Measurements from ENCODE around the gene PITPNC1. TPM values are rescaled to one million over a fixed set of nuclear protein-coding genes. Genes with fewer than 3 reads are reported as not detected.
"Not testable (repeated sequence)": the region's sequence is repeated elsewhere in the genome, so short reads cannot be mapped to it uniquely, and the experiment has no call there.

The PITPNC1 gene
- total and polyA plus RNA-seq, 7 donors: 3.0 to 15.7 (median 5.6) TPM

- DNase-seq: no peak
- Histone ChIP-seq H3K4me1 (peaks cover 0 to 14% (median 12%) of the 10 kb centered on the region in 4 donors), H3K4me3 (no peak overlapping the region), H3K27me3 (no peaks in the 10 kb centered on the region), H3K36me3 (no peaks in the 10 kb centered on the region), H3K9me3 (no peaks in the 10 kb centered on the region), H3K27ac (no peak overlapping the region)
- TF ChIP-seq POLR2A (IDR thresholded peaks at IDR 0.05) (no peak), CTCF (IDR thresholded peaks at IDR 0.05) (no peak), POLR2AphosphoS5 (IDR thresholded peaks at IDR 0.05) (no peak), EP300 (IDR thresholded peaks at IDR 0.05) (no peak)
- 85 to 90% methylated on average over 16 of the region's 16 CpGs for WGBS, 2 donors
- intact Hi-C loops (cut with DNase I): no loop called here
Measured at GRCh38 chr17:67401598-67402504, 24.8 kb downstream of the PITPNC1 start.

- TF ChIP-seq POLR2A (IDR thresholded peaks at IDR 0.05) (no peak), POLR2AphosphoS5 (IDR thresholded peaks at IDR 0.05) (no peak), EP300 (IDR thresholded peaks at IDR 0.05) (no peak), CTCF (IDR thresholded peaks at IDR 0.05) (no peak)
- DNase-seq: no peak
- Histone ChIP-seq H3K36me3 (no peaks in the 10 kb centered on the region), H3K9me3 (no peaks in the 10 kb centered on the region), H3K4me3 (no peak overlapping the region), H3K27ac (no peak overlapping the region), H3K27me3 (no peaks in the 10 kb centered on the region), H3K4me1 (peaks cover 0 to 14% (median 12%) of the 10 kb centered on the region in 4 donors)
- WGBS, 2 donors: 82 to 93% methylated on average over 2 of the region's 2 CpGs
- intact Hi-C loops (cut with DNase I): no loop called here
Measured at GRCh38 chr17:67403065-67403464, 26.0 kb downstream of the PITPNC1 start.

- Histone ChIP-seq H3K27ac (no peak overlapping the region), H3K36me3 (no peaks in the 10 kb centered on the region), H3K9me3 (no peaks in the 10 kb centered on the region), H3K27me3 (no peaks in the 10 kb centered on the region), H3K4me1 (peaks cover 0 to 14% (median 12%) of the 10 kb centered on the region in 4 donors), H3K4me3 (no peak overlapping the region)
- 84 to 96% methylated on average over 6 of the region's 6 CpGs for WGBS, 2 donors
- no peak for DNase-seq
- no peak for TF ChIP-seq POLR2AphosphoS5 (IDR thresholded peaks at IDR 0.05)
- intact Hi-C loops (cut with DNase I): no loop called here
Measured at GRCh38 chr17:67403483-67403882, 26.4 kb downstream of the PITPNC1 start.

DNA sequence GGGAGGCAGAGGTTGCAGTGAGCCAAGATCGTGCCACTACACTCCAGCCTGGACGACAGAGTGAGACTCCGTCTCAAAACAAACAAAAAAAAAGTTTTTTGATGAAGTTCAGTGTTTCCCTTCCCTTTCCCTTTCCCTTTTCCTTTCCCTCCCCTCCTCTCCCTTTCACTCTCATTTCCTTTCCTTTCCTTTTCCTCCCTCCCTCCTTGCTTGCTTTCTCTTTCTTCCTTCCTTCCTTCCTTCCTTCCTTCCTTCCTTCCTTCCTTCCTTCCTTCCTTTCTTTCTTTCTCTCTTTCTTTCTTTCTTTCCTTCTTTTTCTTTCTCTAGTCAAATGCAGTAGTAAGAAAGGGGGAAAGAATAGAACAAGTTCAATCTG, 31.4 kb downstream of the PITPNC1 start:
- WGBS, 2 donors: 71 to 83% methylated on average over 3 of the region's 3 CpGs
- intact Hi-C loops (cut with DNase I); H3K36me3 ChIP-seq: not testable (repeated sequence)

GRCh38 chr17:67411397-67411796, 34.3 kb downstream of the PITPNC1 start:
- Histone ChIP-seq H3K27me3 (no peaks in the 10 kb centered on the region), H3K27ac (no peak overlapping the region), H3K4me1 (no peaks in the 10 kb centered on the region), H3K36me3 (no peaks in the 10 kb centered on the region), H3K4me3 (no peak overlapping the region), H3K9me3 (peaks cover 0 to 3% (median 0%) of the 10 kb centered on the region in 4 donors)
- no peak for DNase-seq
- TF ChIP-seq EP300 (IDR thresholded peaks at IDR 0.05) (no peak), POLR2AphosphoS5 (IDR thresholded peaks at IDR 0.05) (no peak), CTCF (IDR thresholded peaks at IDR 0.05) (no peak), POLR2A (IDR thresholded peaks at IDR 0.05) (no peak)
- 89 to 91% methylated on average over 4 of the region's 4 CpGs for WGBS, 2 donors
- intact Hi-C loops (cut with DNase I): no loop called here

More for the DNA sequence above, 31.4 kb downstream of the PITPNC1 start:
- H3K9me3 ChIP-seq, H3K27me3 ChIP-seq, H3K4me3 ChIP-seq, H3K27ac ChIP-seq, DNase-seq, H3K4me1 ChIP-seq: not testable (repeated sequence)
